ENCODE results near the gene ZNF217.
"Not testable (repeated sequence)": the region's sequence is repeated elsewhere in the genome, so short reads cannot be mapped to it uniquely, and the experiment has no call there.

Gene ZNF217

GRCh38 chr20:53569606-53570307 is 23.9 kb downstream of the ZNF217 start:
- TF ChIP-seq, protein P1, sequence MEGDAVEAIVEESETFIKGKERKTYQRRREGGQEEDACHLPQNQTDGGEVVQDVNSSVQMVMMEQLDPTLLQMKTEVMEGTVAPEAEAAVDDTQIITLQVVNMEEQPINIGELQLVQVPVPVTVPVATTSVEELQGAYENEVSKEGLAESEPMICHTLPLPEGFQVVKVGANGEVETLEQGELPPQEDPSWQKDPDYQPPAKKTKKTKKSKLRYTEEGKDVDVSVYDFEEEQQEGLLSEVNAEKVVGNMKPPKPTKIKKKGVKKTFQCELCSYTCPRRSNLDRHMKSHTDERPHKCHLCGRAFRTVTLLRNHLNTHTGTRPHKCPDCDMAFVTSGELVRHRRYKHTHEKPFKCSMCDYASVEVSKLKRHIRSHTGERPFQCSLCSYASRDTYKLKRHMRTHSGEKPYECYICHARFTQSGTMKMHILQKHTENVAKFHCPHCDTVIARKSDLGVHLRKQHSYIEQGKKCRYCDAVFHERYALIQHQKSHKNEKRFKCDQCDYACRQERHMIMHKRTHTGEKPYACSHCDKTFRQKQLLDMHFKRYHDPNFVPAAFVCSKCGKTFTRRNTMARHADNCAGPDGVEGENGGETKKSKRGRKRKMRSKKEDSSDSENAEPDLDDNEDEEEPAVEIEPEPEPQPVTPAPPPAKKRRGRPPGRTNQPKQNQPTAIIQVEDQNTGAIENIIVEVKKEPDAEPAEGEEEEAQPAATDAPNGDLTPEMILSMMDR (IDR thresholded peaks at IDR 0.05; ENCODE audit: low read depth, low read length): no peak
- TF ChIP-seq EZH2phosphoT487 (IDR thresholded peaks at IDR 0.05; ENCODE audit: low read depth): no peak
- Histone ChIP-seq H4K20me1 (ENCODE audit: insufficient read depth, low read length) (peaks cover 76% of the 10 kb centered on the region), H3K79me2 (ENCODE audit: low read length) (peaks cover 72% of the 10 kb centered on the region), H3K4me2 (ENCODE audit: low read length) (no peak overlapping the region), H3K4me3 (ENCODE audit: low read length) (no peak overlapping the region), H2AFZ (ENCODE audit: low read depth, low read length) (no peak overlapping the region), H3K4me1 (ENCODE audit: low read length) (no peaks in the 10 kb centered on the region), H3K9me3 (ENCODE audit: insufficient read depth, low read length) (no peaks in the 10 kb centered on the region), H3K27me3 (ENCODE audit: low read depth, low read length) (no peaks in the 10 kb centered on the region), H3K36me3 (replicated peaks; ENCODE audit: low read depth, low read length) (peaks cover 79% of the 10 kb centered on the region), H3K9ac (ENCODE audit: low read length) (no peak overlapping the region), H3K27ac (ENCODE audit: low read length) (no peak overlapping the region)

- H3K4me3 ChIP-seq (ENCODE audit: low read length): no peak overlapping the region
- peaks cover 64% of the 10 kb centered on the region for H3K79me2 ChIP-seq (ENCODE audit: low read length)
- no peak overlapping the region for H3K4me2 ChIP-seq (ENCODE audit: low read length)
- H3K9ac ChIP-seq (ENCODE audit: low read length): no peak overlapping the region
- H3K4me1 ChIP-seq (ENCODE audit: low read length): no peaks in the 10 kb centered on the region
- H3K27ac ChIP-seq (ENCODE audit: low read length): no peak overlapping the region
- H2AFZ ChIP-seq (ENCODE audit: low read depth, low read length): no peak overlapping the region
- H4K20me1 ChIP-seq (ENCODE audit: insufficient read depth, low read length): peaks cover 69% of the 10 kb centered on the region
- TF ChIP-seq EZH2phosphoT487 (IDR thresholded peaks at IDR 0.05; ENCODE audit: low read depth): no peak
- TF ChIP-seq, protein P1 (IDR thresholded peaks at IDR 0.05; ENCODE audit: low read depth, low read length): no peak
- H3K36me3 ChIP-seq (replicated peaks; ENCODE audit: low read depth, low read length): peaks cover 75% of the 10 kb centered on the region
- no peaks in the 10 kb centered on the region for H3K27me3 ChIP-seq (ENCODE audit: low read depth, low read length)
- H3K9me3 ChIP-seq (ENCODE audit: insufficient read depth, low read length): no peaks in the 10 kb centered on the region
These were observed 24.6 kb downstream of the ZNF217 start for GRCh38 chr20:53569005-53569404.

GRCh38 chr20:53568351-53568750 is 25.3 kb downstream of the ZNF217 start:
- no peaks in the 10 kb centered on the region for H3K4me1 ChIP-seq (ENCODE audit: low read length)
- H2AFZ ChIP-seq (ENCODE audit: low read depth, low read length): no peak overlapping the region
- H3K4me3 ChIP-seq (ENCODE audit: low read length): no peak overlapping the region
- H3K9ac ChIP-seq (ENCODE audit: low read length): no peak overlapping the region
- no peaks in the 10 kb centered on the region for H3K9me3 ChIP-seq (ENCODE audit: insufficient read depth, low read length)
- TF ChIP-seq, protein P1 (IDR thresholded peaks at IDR 0.05; ENCODE audit: low read depth, low read length): no peak
- TF ChIP-seq EZH2phosphoT487 (IDR thresholded peaks at IDR 0.05; ENCODE audit: low read depth): no peak
- no peak overlapping the region for H3K4me2 ChIP-seq (ENCODE audit: low read length)
- peaks cover 62% of the 10 kb centered on the region for H4K20me1 ChIP-seq (ENCODE audit: insufficient read depth, low read length)
- H3K36me3 ChIP-seq (replicated peaks; ENCODE audit: low read depth, low read length): peaks cover 72% of the 10 kb centered on the region
- H3K27ac ChIP-seq (ENCODE audit: low read length): no peak overlapping the region
- no peaks in the 10 kb centered on the region for H3K27me3 ChIP-seq (ENCODE audit: low read depth, low read length)
- H3K79me2 ChIP-seq (ENCODE audit: low read length): peaks cover 58% of the 10 kb centered on the region

DNA sequence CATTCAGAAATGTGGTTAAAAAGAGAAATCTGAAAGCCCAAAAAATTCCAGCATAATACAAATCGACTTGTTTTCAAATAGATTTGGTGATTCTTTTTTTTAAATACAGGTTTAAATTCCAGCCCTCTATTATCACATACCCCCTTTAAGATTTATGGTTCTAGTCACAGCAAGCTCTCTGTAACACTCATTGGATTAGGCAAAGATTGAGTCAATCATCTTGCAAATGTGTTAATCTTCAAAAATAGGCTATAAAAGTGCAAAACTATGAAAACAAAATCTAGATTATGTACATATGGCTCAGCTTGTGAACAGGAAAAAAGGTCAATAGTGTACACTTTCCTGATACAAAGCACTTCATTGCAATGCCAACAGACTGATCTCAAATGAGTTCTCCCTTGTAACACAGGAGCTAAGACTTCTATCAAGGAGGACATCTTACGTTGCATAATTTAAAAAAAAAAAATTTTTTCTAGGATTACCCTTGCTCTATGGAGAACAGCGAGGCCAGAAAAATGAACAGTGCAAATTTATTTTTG is 26.2 kb downstream of the ZNF217 start:
- H4K20me1 ChIP-seq (ENCODE audit: insufficient read depth, low read length): peaks cover 53% of the 10 kb centered on the region
- H3K9me3 ChIP-seq (ENCODE audit: insufficient read depth, low read length): no peaks in the 10 kb centered on the region
- H3K4me1 ChIP-seq (ENCODE audit: low read length): no peaks in the 10 kb centered on the region
- H3K9ac ChIP-seq (ENCODE audit: low read length): no peak overlapping the region
- no peaks in the 10 kb centered on the region for H3K27me3 ChIP-seq (ENCODE audit: low read depth, low read length)
- H3K79me2 ChIP-seq (ENCODE audit: low read length): peaks cover 49% of the 10 kb centered on the region
- no peak overlapping the region for H3K4me2 ChIP-seq (ENCODE audit: low read length)
- TF ChIP-seq, protein P1 (IDR thresholded peaks at IDR 0.05; ENCODE audit: low read depth, low read length): no peak
- no peak for TF ChIP-seq EZH2phosphoT487 (IDR thresholded peaks at IDR 0.05; ENCODE audit: low read depth)
- H3K27ac ChIP-seq (ENCODE audit: low read length): no peak overlapping the region
- H2AFZ ChIP-seq (ENCODE audit: low read depth, low read length): no peak overlapping the region
- H3K4me3 ChIP-seq (ENCODE audit: low read length): no peak overlapping the region
- H3K36me3 ChIP-seq (replicated peaks; ENCODE audit: low read depth, low read length): peaks cover 67% of the 10 kb centered on the region

DNA sequence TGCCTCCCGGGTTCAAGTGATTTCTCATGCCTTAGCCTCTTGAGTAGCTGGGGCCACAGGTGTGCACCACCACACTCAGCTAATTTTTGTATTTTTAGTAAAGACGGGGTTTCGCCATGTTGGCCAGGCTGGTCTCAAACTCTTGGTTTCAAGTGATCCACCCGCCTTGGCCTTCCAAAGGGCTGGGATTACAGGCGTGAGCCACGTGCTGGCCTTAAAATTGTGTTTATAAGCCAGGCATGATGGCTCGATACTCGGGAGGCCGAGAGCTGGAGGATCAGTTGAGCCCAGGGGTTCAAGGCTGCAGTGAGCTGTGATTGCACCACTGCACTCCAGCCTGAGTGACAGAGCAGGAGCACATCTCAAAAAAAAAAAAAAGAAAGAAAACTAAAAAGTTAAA is 27.0 kb downstream of the ZNF217 start:
- H3K9me3 ChIP-seq (ENCODE audit: insufficient read depth, low read length); H3K9ac ChIP-seq (ENCODE audit: low read length); H3K4me3 ChIP-seq (ENCODE audit: low read length); H2AFZ ChIP-seq (ENCODE audit: low read depth, low read length); H3K27ac ChIP-seq (ENCODE audit: low read length); H3K4me1 ChIP-seq (ENCODE audit: low read length); H3K27me3 ChIP-seq (ENCODE audit: low read depth, low read length); H3K4me2 ChIP-seq (ENCODE audit: low read length): not testable (repeated sequence)
- Histone ChIP-seq H3K79me2 (ENCODE audit: low read length) (peaks cover 40% of the 10 kb centered on the region), H4K20me1 (ENCODE audit: insufficient read depth, low read length) (peaks cover 45% of the 10 kb centered on the region), H3K36me3 (replicated peaks; ENCODE audit: low read depth, low read length) (peaks cover 59% of the 10 kb centered on the region)

All from OCI-LY3 (cell line).